GM18909 (cell line): ENCODE results near the gene AGAP1.
"Not testable (repeated sequence)": the region's sequence is repeated elsewhere in the genome, so short reads cannot be mapped to it uniquely, and the experiment has no call there.

Experiments used
- ATAC-seq: cut with Tn5 transposase; IDR thresholded peaks from one replicate; pipeline ENCODE4 v1.9.1; 2021; ENCODE audit warnings: mild to moderate bottlenecking; ENCODE audit not compliant: unreplicated experiment, poor library complexity

The AGAP1 gene

GRCh38 chr2:236133410-236134012, 639.7 kb downstream of the AGAP1 start:
- ATAC-seq, result no peak

- no peak for ATAC-seq
These were observed 642.7 kb downstream of the AGAP1 start for GRCh38 chr2:236136538-236136937.

- no peak for ATAC-seq
These were observed 643.2 kb downstream of the AGAP1 start for GRCh38 chr2:236137066-236137465.

GRCh38 chr2:236141616-236142015, 647.8 kb downstream of the AGAP1 start:
- not testable (repeated sequence) for ATAC-seq

- no peak for ATAC-seq
These were observed 650.0 kb downstream of the AGAP1 start for GRCh38 chr2:236143811-236144210.

GRCh38 chr2:236146436-236146835, 652.6 kb downstream of the AGAP1 start:
- no peak for ATAC-seq

- ATAC-seq, result no peak
These were observed 661.6 kb downstream of the AGAP1 start for GRCh38 chr2:236155406-236155805.

- no peak for ATAC-seq
These were observed 662.4 kb downstream of the AGAP1 start for GRCh38 chr2:236156095-236156859.

- no peak for ATAC-seq
These were observed 663.0 kb downstream of the AGAP1 start for GRCh38 chr2:236156860-236157194.

- ATAC-seq, result no peak
These were observed 663.5 kb downstream of the AGAP1 start for GRCh38 chr2:236157366-236157765.

- ATAC-seq, result no peak
These were observed 664.1 kb downstream of the AGAP1 start for GRCh38 chr2:236157815-236158498.

- ATAC-seq, result no peak
These were observed 665.3 kb downstream of the AGAP1 start for GRCh38 chr2:236158969-236159777.

- ATAC-seq, result no peak
These were observed 665.9 kb downstream of the AGAP1 start for GRCh38 chr2:236159778-236160170.

- no peak for ATAC-seq
These were observed 666.7 kb downstream of the AGAP1 start for GRCh38 chr2:236160366-236161081.

- ATAC-seq, result no peak
These were observed 667.2 kb downstream of the AGAP1 start for GRCh38 chr2:236161082-236161462.

GRCh38 chr2:236161531-236161930, 667.7 kb downstream of the AGAP1 start:
- no peak for ATAC-seq

- ATAC-seq, result no peak
These were observed 668.4 kb downstream of the AGAP1 start for GRCh38 chr2:236162031-236162845.

GRCh38 chr2:236162882-236163470, 669.1 kb downstream of the AGAP1 start:
- ATAC-seq, result no peak
